ENCODE data around the gene PGM2L1.

- TF ChIP-seq CTCF (conservative IDR thresholded peaks at IDR 0.05; ENCODE audit: low read length) (no peak), EZH2phosphoT487 (IDR thresholded peaks at IDR 0.05; ENCODE audit: borderline replicate concordance) (no peak)
Observed at GRCh38 chr11:74332291-74332690, 65.9 kb downstream of the PGM2L1 start.
